NCI-H345 treated with DMSO at 0.1 percent for 48 hours (cell line): ENCODE results near the gene THBS3.
A peak's percentile ranks its signal among the peaks of the same experiment; 100 is the strongest.
"Not testable (repeated sequence)": the region's sequence is repeated elsewhere in the genome, so short reads cannot be mapped to it uniquely, and the experiment has no call there.

Source experiments
- DNase-seq: peaks from one replicate; lab custom pipeline; 2025; ENCODE audit not compliant: unreplicated experiment; lab: John Stamatoyannopoulos, UW

THBS3 gene

DNA sequence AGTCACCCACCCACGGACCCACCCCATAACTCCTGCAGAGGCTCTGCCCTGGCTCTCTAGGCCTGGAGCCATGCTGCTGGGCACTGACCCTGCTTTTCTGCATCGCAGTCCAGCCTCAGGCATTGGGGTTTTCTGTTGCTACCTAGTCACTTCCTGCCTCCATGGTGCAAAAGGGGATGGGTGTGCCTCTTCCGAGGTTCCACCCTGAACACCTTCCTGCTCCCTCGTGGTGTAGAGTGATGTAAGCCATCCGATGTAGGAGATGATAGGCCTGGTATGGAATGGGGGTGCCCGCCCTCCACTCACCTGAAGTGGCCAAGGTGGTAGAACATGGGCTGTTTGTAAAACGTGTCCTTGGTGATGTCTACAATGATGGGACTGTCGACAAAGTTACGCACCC, 27.7 kb upstream of the THBS3 start:
- not testable (repeated sequence) for DNase-seq

DNA sequence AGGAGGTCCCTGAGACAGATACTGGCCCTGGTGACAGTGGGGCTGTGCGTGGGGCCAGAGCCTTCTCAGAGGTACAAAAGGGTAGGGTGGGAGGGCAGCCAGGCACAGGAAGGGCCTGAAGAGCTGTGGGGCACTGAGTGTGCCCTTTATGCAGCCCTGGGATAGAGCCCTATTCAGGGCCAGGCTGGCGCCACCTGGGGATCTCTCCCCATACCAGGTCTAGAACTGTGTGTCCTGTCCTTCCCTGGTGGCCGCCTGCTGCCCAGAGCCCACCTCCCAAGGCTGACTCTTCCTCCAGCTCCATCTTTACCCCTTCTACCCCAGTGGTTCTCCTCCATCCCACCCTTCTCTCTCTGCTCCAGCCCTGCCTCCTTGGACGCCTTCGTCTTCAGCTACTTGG, 25.8 kb upstream of the THBS3 start:
- not testable (repeated sequence) for DNase-seq

DNA sequence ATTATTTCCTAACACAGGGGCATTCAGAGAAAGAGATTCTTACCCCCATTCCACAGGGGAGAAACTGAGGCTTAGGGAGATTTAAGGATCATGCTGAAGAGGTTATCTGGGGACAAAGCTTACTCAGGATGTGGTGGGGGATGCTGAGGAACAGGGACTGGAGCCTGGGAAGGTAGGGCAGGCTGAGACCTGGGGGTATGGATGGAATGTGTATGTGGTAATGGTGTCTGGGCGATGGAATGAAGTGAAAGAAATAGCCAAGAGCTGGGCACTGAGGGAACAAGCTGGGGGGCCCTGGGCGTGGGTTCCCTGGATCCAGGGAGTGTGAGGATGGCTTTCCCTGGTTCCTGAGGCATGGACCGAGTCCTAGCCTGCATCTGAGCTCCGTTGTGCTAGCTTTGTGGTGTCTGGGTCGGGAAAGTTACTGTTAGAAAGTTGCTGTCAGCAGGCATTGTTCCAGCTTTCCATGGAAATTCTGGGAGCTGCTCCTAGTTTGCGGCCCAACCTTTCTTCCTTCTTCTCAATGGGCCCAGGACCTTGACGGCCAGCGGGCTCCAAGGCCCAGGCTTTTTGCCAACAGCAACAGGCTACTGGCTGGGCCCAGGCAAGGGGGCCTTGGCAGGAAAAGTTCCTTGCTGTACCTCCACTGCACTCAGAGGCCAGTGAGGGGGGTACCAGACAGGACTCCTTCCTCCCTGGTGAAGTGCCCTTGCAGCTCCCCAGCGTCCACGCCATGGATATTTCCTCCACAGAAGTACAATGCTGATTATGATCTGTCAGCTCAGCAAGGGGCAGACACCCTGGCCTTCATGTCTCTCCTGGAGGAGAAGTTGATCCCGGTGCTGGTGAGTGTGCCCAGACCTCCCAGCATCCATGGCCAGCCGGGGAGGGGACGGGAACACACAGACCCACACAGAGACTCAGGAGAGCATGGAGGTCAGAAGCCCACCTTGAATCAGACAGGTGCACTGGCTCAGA, 24.6 kb upstream of the THBS3 start:
- DNase-seq: not testable (repeated sequence)

DNA sequence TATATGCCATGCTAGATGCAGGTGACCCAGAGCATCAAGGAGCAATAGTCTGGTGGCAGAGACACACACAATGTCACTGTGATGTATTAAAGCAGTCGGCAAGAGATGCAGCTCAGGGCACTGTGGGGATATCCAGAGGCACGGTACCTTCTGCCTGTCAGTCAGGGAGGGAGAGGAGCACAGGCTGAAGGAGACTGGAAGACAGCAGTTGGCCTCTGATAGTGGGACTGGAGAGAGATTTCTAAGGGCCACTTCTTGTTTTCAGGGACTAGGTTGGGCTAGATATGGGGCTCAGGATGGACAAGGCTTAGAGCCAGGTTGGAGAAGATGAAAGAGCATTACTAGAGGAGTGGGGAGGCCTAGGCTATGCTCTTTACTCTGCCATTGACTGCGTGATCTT, 23.6 kb upstream of the THBS3 start:
- DNase-seq: not testable (repeated sequence)

DNA sequence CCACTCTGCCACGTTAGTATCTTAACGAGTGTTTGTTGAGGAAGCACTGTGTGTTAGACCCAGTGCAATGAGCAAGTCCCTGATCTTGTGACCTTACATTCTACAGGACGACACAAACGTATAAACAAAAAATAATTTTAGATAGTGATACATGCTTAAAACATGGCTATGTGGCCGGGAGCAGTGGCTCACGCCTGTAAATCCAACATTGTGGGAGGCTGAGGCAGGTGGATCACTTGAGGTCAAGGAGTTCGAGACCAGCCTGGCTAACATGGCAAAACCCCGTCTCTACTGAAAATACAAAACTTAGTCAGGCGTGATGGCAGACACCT, 20.4 kb upstream of the THBS3 start:
- DNase-seq: no peak

DNA sequence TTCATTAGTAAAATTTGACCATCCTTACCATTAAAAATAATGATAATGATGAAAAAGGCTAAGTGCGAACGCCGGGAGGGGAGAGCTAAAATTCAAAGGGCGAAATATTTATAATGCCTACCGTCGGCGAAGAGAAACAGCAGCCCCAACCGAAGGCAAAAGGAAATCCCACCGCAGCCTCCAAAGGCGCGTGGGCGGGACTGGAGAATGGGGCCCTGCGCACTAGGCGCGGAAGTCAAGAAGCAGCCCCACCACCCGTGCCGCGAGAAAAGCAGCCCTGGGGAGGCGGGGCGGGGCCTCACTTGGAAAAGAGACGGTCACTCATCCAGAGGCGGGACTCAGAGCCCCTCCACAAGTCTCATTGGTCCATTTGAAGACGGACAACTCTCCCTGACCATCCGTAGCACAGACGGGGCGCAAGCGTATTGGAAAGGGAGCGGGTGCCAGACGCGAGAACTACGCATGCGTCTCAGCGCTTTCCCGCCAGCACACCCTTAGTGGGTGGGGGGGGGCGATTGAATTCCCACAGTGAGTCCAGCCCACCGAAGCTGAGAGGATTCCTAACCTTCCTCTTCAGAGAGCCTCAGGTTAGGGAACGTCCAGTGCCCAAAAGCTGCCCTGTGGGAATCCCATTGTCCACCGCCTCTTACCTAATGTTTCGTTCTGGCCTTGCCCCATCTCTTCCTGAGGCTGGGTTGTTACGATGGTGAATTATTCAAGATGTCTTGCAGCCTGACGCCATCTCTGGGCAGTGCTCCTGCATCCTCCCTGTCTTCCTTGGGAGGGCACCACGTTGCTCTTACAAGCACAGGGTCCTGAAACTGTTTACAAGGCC, 19.8 kb upstream of the THBS3 start:
- peak; percentile 100 for DNase-seq

DNA sequence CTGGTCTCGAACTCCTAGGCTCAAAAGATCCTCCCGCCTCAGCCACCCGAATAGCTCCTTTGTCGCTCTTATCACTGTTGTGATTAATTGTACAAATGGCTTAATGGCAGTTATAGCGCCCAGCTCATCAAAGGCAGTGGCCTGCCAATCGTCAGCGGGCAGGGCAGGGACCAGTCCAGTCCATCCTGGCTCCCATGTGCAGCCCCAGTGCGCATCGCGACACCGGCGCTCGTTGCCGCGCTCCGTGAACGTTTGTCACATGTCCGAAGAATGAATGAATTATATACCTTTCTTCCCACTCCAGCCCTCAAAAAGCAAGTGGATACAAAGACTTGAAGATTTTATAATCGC, 19.2 kb upstream of the THBS3 start:
- peak; percentile 81 for DNase-seq

DNA sequence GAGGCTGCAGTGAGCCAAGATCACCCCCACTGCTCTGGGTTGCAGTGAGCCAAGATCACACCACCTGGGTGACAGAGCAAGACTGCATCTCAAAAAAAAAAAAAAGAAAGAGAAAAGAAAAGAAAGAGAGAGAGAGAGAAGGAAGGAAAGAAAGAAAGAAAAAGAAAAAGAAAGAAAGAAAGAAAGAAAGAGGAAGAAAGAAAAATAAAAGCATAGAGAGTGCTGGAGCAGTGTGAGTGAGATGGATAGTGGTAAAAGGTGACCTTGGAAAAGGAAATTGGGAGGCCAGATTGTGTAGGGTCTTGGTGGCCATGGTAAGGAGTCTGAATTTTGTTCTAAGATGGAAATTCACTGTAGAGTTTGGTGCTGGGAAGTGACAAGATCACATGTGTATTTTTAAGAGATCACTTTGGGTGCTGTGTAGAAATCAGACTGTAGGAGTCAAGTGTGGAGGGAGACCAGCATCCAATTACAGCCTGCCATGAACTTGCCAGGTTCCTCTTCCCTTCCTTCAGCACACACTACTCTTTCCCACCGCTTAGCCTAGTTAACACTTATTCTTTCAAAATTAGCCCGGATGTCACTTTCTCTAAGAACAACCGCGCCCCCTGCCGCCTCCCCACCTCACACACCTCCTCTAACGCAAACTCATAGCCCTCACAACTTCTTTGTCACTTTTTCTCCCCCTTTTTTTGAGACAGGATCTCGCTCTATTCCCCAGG, 18.7 kb upstream of the THBS3 start:
- DNase-seq: peak; percentile 82

DNA sequence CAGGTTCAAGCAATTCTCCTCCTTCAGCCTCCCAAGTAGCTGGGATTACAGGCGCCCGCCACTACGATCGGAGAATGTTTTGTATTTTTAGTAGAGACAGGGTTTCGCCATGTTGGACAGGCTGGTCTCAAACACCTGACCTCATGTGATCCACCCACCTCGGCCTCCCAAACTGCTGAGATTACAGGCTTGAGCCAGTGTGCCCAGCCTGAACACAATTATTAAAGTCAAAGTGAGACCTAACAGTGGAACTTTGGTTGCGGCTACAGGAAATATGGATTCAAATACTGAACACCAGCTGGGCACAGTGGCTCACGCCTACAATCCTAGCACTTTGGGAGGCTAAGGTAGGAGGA, 17.7 kb upstream of the THBS3 start:
- not testable (repeated sequence) for DNase-seq

DNA sequence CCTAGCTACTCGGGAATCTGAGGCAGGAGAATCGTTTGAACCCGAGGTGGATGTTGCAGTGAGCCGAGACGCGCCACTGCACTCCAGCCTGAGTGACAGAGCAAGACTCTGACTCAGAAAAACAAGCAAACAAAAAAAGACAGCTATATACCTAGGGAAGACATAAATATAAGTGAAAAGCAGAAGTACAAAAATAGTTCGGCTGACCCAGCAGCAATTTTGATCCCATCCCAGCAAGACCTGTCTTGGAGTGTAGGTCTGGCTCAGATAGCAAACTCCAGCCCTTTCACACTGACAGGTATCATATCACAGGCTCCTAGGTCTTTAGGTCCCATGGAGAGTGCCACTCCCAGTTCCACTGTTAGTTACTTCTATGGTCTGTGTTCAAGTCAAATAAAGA, 15.3 kb upstream of the THBS3 start:
- DNase-seq: no peak

DNA sequence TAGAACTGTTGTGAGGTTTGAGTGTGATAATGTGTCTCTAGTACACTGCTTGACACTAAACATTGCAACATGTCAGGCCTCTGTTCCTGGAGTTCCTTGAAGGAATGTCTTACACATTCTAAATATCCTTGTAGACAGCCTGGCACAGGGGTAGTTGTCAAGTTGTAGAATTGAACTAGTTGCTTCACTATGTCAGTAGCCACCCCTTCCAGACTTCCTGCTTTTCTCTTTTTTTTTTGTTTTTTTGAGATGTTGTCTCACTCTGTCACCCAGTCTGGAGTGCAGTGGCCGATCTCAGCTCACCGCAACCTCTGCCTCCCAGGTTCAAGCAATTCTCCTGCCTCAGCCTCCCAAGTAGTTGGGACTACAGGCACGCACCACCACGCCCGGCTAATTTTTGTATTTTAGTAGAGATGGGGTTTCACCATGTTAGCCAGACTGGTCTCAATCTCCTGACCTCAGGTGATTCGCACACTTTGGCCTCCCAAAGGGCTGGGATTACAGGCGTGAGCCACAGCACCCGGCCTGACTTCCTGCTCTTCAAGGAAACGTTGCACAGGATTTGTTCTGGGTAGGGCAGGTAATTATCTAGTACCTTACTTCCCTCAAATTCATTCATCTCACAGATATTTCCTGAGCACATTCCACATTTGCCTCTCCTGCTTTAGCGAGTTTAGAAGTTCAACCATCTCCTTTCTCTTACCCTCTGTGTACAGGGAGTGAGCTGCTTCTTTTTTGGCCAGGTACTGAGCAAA, 12.7 kb upstream of the THBS3 start:
- not testable (repeated sequence) for DNase-seq

DNA sequence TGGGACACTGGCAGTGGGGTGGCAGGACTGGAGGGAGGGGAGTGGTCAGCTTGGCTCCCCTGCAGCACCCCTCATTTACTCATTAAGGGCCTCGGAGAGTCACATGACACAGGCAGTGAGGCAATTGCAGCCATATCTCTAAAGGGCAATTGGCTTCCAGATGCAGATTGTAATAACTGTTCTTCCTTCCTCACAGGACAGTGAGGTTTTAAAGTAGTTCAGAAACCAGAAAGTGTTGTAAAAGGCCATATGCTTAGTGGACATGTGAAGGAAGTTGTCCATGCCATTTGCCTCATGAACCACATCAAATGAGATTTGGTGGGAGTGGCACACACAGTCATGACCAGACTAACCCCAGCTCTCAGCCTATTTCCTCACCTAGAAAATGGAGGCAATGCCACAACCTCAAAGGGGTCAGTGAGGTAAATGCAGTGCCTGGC, 11.9 kb upstream of the THBS3 start:
- no peak for DNase-seq

DNA sequence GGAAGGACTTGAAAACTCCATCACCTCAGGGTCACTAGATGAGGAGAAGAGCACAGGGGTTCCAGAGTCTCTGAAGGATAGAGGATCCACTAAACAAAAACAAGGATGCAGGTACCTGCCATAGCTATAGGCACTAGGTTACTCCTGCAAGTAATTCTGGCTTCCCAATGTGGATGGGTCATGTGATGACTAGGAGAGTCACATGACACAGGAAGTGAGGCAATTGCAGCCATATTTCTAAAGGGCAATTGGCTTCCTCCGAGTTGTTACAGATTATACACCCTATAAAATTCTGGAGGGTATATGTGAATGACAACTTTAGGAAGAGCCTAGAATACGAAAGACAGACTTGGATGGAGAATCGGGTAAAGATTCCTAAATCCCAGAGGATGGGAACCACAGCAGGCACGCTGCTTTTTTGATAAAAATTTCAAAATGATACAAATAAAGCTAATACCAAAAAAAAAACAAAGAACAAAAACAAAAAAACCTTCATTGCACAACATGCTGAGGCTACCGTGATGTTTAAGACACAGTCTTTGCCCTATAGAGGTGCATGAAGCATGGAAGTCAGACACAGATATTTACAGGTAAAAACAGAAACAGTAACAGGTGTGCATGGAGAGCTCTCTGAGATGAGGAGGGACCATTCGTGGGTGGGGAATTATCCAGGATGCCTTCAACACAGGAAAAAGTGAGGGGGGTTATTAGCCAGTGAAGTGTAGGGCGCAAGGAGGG, 11.3 kb upstream of the THBS3 start:
- peak; percentile 45 for DNase-seq

DNA sequence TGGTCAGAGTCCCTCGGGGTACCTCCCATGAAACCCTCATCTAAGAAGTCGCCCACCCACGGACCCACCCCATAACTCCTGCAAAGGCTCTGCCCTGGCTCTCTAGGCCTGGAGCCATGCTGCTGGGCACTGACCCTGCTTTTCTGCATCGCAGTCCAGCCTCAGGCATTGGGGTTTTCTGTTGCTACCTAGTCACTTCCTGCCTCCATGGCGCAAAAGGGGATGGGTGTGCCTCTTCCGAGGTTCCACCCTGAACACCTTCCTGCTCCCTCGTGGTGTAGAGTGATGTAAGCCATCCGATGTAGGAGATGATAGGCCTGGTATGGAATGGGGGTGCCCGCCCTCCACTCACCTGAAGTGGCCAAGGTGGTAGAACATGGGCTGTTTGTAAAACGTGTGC, 7.0 kb upstream of the THBS3 start:
- not testable (repeated sequence) for DNase-seq

DNA sequence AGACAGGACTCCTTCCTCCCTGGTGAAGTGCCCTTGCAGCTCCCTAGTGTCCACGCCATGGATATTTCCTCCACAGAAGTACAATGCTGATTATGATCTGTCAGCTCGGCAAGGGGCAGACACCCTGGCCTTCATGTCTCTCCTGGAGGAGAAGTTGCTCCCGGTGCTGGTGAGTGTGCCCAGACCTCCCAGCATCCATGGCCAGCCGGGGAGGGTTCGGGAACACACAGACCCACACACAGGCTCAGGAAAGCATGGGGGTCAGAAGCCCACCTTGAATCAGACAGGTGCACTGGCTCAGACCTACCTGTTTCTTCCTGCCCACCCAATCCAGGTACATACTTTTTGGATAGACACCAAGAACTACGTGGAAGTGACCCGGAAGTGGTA, 4.3 kb upstream of the THBS3 start:
- not testable (repeated sequence) for DNase-seq

DNA sequence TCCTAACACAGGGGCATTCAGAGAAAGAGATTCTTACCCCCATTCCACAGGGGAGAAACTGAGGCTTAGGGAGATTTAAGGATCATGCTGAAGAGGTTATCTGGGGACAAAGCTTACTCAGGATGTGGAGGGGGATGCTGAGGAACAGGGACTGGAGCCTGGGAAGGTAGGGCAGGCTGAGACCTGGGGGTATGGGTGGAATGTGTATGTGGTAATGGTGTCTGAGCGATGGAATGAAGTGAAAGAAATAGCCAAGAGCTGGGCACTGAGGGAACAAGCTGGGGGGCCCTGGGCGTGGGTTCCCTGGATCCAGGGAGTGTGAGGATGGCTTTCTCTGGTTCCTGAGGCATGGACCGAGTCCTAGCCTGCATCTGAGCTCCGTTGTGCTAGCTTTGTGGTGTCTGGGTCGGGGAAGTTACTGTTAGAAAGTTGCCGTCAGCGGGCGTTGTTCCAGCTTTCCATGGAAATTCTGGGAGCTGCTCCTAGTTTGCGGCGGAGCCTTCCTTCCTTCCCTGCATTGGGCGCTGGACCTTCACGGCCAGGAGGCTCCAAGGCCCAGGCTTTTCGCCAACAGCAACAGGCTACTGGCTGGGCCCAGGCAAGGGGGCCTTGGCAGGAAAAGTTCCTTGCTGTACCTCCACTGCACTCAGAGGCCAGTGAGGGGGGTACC, 3.8 kb upstream of the THBS3 start:
- DNase-seq: not testable (repeated sequence)

DNA sequence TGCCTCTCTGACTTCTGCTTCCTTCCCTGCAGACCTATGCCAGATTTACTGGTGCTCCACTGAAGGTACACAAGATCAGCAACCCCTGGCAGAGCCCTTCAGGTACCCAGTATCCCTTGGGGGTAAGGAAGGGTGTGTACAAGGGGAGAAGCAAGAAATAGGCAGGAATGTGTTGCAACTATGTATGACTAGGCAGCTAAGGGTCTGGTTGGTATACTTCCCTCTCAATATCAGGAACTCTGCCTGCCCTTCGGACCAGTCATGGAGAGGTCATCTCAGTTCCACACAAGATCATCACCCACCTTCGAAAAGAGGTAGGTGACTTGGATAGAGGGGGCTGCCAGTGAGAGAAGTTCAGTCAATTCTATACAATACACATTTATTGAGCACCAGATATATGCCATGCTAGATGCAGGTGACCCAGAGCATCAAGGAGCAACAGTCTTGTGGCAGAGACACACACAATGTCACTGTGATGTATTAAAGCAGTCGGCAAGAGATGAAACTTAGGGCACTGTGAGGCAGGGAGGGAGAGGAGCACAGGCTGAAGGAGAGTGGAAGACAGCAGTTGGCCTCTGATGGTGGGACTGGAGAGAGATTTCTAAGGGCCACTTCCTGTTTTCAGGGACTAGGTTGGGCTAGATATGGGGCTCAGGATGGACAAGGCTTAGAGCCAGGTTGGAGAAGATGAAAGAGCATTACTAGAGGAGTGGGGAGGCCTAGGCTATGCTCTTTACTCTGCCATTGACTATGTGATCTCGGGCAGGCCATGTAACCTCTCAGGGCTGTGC, 2.8 kb upstream of the THBS3 start:
- no peak for DNase-seq

DNA sequence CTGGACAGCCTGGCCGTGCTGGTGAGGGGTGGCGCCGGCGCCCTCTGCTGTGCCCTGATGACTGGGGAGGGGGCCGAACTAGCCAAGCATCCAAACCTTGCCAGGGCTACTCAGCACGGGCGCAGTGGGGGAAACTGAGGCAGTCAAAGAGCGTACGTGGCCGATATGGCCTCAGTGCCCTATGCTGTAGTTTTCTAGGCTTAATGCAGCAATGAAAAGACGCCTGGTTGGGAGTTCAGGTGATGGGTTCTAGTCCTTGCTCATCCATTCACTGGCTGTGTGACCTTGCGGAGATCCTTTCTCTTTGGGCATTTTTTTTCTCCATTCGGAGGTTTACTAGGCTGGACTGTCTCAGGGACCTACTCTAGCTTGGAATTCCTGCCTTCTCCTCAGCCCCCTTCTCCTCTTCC, 1.6 kb upstream of the THBS3 start:
- DNase-seq: no peak
